Mesenchymal stem cell (in vitro differentiated cells and primary cell): Measurements from ENCODE around the gene SLIT3.

ENCODE experiments used
- DNase-seq: peaks from one replicate; pipeline ENCODE4 v3.0.0-alpha.2; 2013
- H2AFZ ChIP-seq: one replicate; pipeline ENCODE4 v1.6.1; 2013; ENCODE audit warnings: low read depth, mild to moderate bottlenecking, control low read depth, inconsistent platforms, low read length, moderate library complexity
- H2AK5ac ChIP-seq: 2 replicates; pipeline ENCODE4 v1.6.1; 2013; ENCODE audit warnings: low read length, moderate library complexity, mild to moderate bottlenecking, inconsistent platforms; ENCODE audit not compliant: severe bottlenecking
- H2BK120ac ChIP-seq: one replicate; pipeline ENCODE4 v1.6.1; 2013; ENCODE audit warnings: low read depth, mild to moderate bottlenecking, inconsistent platforms, low read length, moderate library complexity
- H2BK12ac ChIP-seq, 2 experiments: one replicate each; pipeline ENCODE4 v1.6.1; 2013; ENCODE audit warnings: inconsistent platforms in 2 of 2, low read length in 2 of 2, mild to moderate bottlenecking in 2 of 2, moderate library complexity in 2 of 2, control low read depth in 1 of 2
- H2BK15ac ChIP-seq: one replicate; pipeline ENCODE4 v1.6.1; 2013; ENCODE audit warnings: mild to moderate bottlenecking, low read depth, inconsistent platforms; ENCODE audit not compliant: poor library complexity, severe bottlenecking
- H2BK5ac ChIP-seq: 2 replicates; pipeline ENCODE4 v1.6.1; 2013; ENCODE audit warnings: low read depth, mild to moderate bottlenecking, low read length, control low read depth, inconsistent platforms; ENCODE audit not compliant: poor library complexity, severe bottlenecking
- H3K14ac ChIP-seq, 2 experiments: one replicate each; pipeline ENCODE4 v1.6.1; 2013; ENCODE audit warnings: inconsistent platforms in 2 of 2, low read length in 2 of 2, control low read depth in 1 of 2, mild to moderate bottlenecking in 1 of 2, moderate library complexity in 1 of 2
- H3K18ac ChIP-seq, 2 experiments: one replicate each; pipeline ENCODE4 v1.6.1; 2013; ENCODE audit warnings: inconsistent platforms in 2 of 2, low read length in 2 of 2, control low read depth in 1 of 2, low read depth in 1 of 2, mild to moderate bottlenecking in 1 of 2
- H3K23ac ChIP-seq, 2 experiments: one replicate each; pipeline ENCODE4 v1.6.1; 2013; ENCODE audit warnings: inconsistent platforms in 2 of 2, low read length in 2 of 2, mild to moderate bottlenecking in 2 of 2, moderate library complexity in 2 of 2, control low read depth in 1 of 2
- H3K27ac ChIP-seq: 2 replicates; pipeline ENCODE4 v1.5.1; 2013; ENCODE audit warnings: mild to moderate bottlenecking, moderate library complexity, low read length, control low read depth, inconsistent platforms; ENCODE audit not compliant: poor library complexity, severe bottlenecking
- H3K27me3 ChIP-seq, 2 experiments: 2 replicates each; pipeline versions ENCODE4 v1.6.1 to v1.7.0; 2013; ENCODE audit warnings: low read length in 2 of 2, mild to moderate bottlenecking in 2 of 2, moderate library complexity in 2 of 2, control low read depth in 1 of 2, inconsistent platforms in 1 of 2; ENCODE audit not compliant: control insufficient read depth in 1 of 2, insufficient read depth in 1 of 2
- H3K36me3 ChIP-seq, 2 experiments: 2 replicates each; pipeline versions ENCODE4 v1.6.1 to v1.7.0; 2013; ENCODE audit warnings: low read length in 2 of 2, control low read depth in 1 of 2, inconsistent platforms in 1 of 2, low read depth in 1 of 2, mild to moderate bottlenecking in 1 of 2; ENCODE audit not compliant: insufficient read depth in 2 of 2, control insufficient read depth in 1 of 2
- H3K4ac ChIP-seq, 2 experiments: one replicate each; pipeline ENCODE4 v1.6.1; 2013; ENCODE audit warnings: inconsistent platforms in 2 of 2, low read length in 2 of 2, mild to moderate bottlenecking in 2 of 2, moderate library complexity in 2 of 2, control low read depth in 1 of 2, low read depth in 1 of 2
- H3K4me1 ChIP-seq: 2 replicates; pipeline ENCODE4 v1.6.1; 2013; ENCODE audit warnings: low read depth, low read length, control low read depth; ENCODE audit not compliant: control insufficient read depth, insufficient read depth
- H3K4me2 ChIP-seq: 2 replicates; pipeline ENCODE4 v1.6.1; 2013; ENCODE audit warnings: low read length, mild to moderate bottlenecking, inconsistent platforms; ENCODE audit not compliant: poor library complexity, severe bottlenecking
- H3K4me3 ChIP-seq, 2 experiments: 2 replicates each; pipeline versions ENCODE4 v1.5.1 to v1.7.0; 2013; ENCODE audit warnings: low read length in 2 of 2, mild to moderate bottlenecking in 2 of 2, control low read depth in 1 of 2, low read depth in 1 of 2; ENCODE audit not compliant: insufficient read depth in 1 of 2
- H3K79me1 ChIP-seq: replicated peaks from 2 replicates; pipeline ENCODE4 v1.6.1; 2013; ENCODE audit warnings: mild to moderate bottlenecking, control low read depth, low read length, inconsistent platforms; ENCODE audit not compliant: poor library complexity, severe bottlenecking
- H3K9ac ChIP-seq: 2 replicates; pipeline ENCODE4 v1.7.0; 2013; ENCODE audit warnings: mild to moderate bottlenecking, low read length, moderate library complexity
- H3K9me3 ChIP-seq: 2 replicates; pipeline ENCODE4 v1.7.0; 2013; ENCODE audit warnings: mild to moderate bottlenecking, low read length; ENCODE audit not compliant: control insufficient read depth
- H4K8ac ChIP-seq: one replicate; pipeline ENCODE4 v1.6.1; 2013; ENCODE audit warnings: inconsistent platforms, mild to moderate bottlenecking, low read length, moderate library complexity
- H4K91ac ChIP-seq: one replicate; pipeline ENCODE4 v1.6.1; 2013; ENCODE audit warnings: mild to moderate bottlenecking, low read length, inconsistent platforms
- WGBS: methylation state at CpG from one replicate; pipeline ENCODE4 v1.1.7; 2013; ENCODE audit warnings: mixed read lengths; 5-methylcytosine and 5-hydroxymethylcytosine counted together

The SLIT3 gene

DNA sequence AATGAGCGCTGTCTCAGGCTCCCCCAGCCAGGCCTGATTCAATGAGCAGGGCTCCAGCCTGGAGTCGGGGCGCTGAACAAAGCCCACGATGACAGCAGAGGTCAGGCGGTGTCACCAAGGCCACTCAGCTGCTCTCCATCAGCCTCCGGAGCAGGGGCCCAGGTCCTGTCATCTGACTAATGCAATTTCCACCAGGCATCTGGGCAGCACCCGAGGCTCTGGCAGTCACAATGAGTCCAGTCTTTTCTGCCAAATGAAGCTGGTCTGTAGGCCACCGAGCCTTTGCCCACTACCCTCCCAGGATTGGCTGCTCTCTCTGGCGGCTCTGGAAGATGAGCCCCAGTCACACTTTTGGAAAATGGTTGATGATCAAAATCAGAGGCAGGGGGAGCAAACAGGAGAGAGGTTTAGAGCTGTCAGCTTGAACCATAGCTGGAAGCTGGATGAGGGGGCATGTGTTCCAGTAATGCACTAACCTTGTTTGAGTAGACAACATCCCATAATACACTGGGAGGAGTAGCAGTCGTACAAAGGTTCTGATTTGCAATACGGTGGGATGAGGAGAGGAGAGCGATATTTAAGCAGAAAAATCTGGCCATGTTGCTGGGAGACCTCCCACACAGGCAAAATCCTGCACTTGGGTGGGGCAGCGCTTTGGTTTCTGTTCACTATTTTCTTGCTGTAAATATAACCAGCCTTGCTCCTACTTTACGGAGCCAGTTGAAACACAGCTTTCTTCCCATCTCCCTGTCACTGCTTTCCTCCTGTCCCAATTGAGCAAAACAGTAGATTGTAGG lies 415.4 kb downstream of the SLIT3 start:
- Histone ChIP-seq H3K14ac (no peak overlapping the region), H3K27ac (no peak overlapping the region), H3K27me3 (no peaks in the 10 kb centered on the region), H3K4me3 (no peak overlapping the region), H3K23ac (no peak overlapping the region), H2AFZ (no peak overlapping the region), H3K4me1 (peaks cover 2% of the 10 kb centered on the region), H3K36me3 (peaks cover 0 to 27% of the 10 kb centered on the region in 2 experiments), H4K8ac (no peak overlapping the region), H2BK12ac (no peak overlapping the region), H2BK5ac (no peak overlapping the region), H2BK120ac (no peak overlapping the region), H3K79me1 (no peaks in the 10 kb centered on the region), H4K91ac (no peak overlapping the region), H3K9ac (peak overlapping the region; percentile 10), H3K4ac (no peak overlapping the region), H3K9me3 (no peaks in the 10 kb centered on the region), H2BK15ac (no peak overlapping the region), H3K4me2 (no peak overlapping the region), H2AK5ac (no peak overlapping the region), H3K18ac (no peak overlapping the region)
- 67% methylated on average over 14 of the region's 14 CpGs for WGBS
- no peak for DNase-seq

DNA sequence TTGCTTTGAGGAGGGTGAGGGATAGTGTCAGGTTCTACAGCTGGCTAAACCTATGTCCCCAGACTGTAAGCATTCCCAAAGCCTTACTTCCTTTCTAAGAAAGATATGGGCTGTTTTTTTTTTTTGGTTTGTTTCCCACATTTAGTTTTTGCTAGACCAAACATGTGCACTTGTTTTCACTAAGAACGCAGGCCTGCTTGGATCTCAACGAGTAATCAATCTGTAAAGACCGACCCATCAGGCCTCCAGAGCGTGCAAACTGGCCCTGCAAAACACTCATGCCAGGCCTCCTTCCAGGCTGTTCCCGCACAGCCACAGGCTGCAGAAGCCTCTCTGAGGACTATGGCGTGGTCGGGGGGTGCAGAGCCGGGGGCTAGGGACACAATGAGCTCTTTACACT lies 416.9 kb downstream of the SLIT3 start:
- 48% methylated on average over 8 of the region's 8 CpGs for WGBS

DNA sequence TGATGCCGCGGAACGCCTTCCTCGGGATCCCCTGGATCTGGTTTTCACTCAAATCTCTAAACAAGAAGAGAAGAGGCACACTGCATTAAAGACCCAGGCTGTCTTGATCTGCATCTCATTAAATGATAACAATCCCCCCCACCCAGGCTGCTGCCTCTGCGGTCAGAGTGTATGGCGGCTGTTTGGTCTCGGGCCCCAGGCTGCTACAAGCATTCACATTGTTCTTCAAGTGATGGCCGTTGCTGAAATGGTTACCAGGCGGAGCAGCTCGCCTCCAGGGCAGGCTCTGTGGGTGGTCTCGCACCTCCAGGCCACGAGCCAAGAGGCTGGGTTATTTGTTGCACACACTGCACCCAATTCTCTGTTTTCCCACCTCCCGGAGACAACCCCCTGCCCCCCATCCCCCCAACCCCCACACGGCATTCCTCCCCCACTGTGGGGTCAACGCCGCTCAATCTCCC lies 417.6 kb downstream of the SLIT3 start:
- Histone ChIP-seq H3K4me2 (no peak overlapping the region), H2BK120ac (no peak overlapping the region), H3K4me3 (no peak overlapping the region), H3K14ac (no peak overlapping the region), H3K36me3 (peaks cover 0 to 32% of the 10 kb centered on the region in 2 experiments), H2BK15ac (no peak overlapping the region), H3K27me3 (no peaks in the 10 kb centered on the region), H3K4me1 (peaks cover 2% of the 10 kb centered on the region), H2BK5ac (no peak overlapping the region), H3K23ac (no peak overlapping the region), H4K91ac (no peak overlapping the region), H3K18ac (no peak overlapping the region), H4K8ac (no peak overlapping the region), H3K4ac (no peak overlapping the region), H3K9ac (no peak overlapping the region), H3K79me1 (no peaks in the 10 kb centered on the region), H3K27ac (no peak overlapping the region), H2AFZ (no peak overlapping the region), H3K9me3 (no peaks in the 10 kb centered on the region), H2AK5ac (no peak overlapping the region), H2BK12ac (no peak overlapping the region)
- no peak for DNase-seq
- WGBS: 59% methylated on average over 16 of the region's 16 CpGs

More for the DNA sequence above, 416.9 kb downstream of the SLIT3 start:
- H2AFZ ChIP-seq: no peak overlapping the region
- H2BK15ac ChIP-seq: no peak overlapping the region
- no peak overlapping the region for H3K23ac ChIP-seq
- no peak overlapping the region for H3K4me3 ChIP-seq
- no peaks in the 10 kb centered on the region for H3K9me3 ChIP-seq
- peaks cover 2% of the 10 kb centered on the region for H3K4me1 ChIP-seq
- H3K4me2 ChIP-seq: no peak overlapping the region
- H2AK5ac ChIP-seq: no peak overlapping the region
- no peak overlapping the region for H4K91ac ChIP-seq
- DNase-seq: no peak
- peaks cover 0 to 32% of the 10 kb centered on the region in 2 experiments for H3K36me3 ChIP-seq
- H2BK5ac ChIP-seq: no peak overlapping the region
- no peak overlapping the region for H3K27ac ChIP-seq
- H3K27me3 ChIP-seq: no peaks in the 10 kb centered on the region
- no peak overlapping the region for H3K14ac ChIP-seq
- H3K4ac ChIP-seq: no peak overlapping the region
- H3K18ac ChIP-seq: no peak overlapping the region
- H3K79me1 ChIP-seq: no peaks in the 10 kb centered on the region
- no peak overlapping the region for H4K8ac ChIP-seq
- H2BK120ac ChIP-seq: no peak overlapping the region
- H2BK12ac ChIP-seq: no peak overlapping the region
- H3K9ac ChIP-seq: no peak overlapping the region

DNA sequence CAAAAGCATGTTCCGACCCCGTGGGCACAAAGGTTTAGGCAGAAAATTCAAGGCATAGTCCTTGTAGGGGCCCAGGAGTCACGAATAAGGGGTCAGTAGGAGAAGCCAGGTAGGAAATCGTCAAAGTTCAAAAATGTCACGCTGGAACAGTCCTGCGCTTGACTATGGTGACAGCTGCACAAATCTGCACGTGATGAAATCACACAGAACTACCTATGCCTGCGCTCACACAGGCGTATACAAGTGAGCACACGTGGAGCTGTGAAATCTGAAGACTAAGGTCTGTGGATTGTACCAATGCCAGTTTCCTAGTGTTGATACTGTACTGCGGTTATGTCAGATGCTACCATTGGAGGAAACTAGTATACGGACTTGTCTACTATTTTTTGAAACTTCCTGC lies 418.7 kb downstream of the SLIT3 start:
- DNase-seq: no peak
- H2BK120ac ChIP-seq: no peak overlapping the region
- H3K27me3 ChIP-seq: no peaks in the 10 kb centered on the region
- no peak overlapping the region for H2AK5ac ChIP-seq
- H3K4me3 ChIP-seq: no peak overlapping the region
- no peak overlapping the region for H2BK5ac ChIP-seq
- H3K4me1 ChIP-seq: peaks cover 2% of the 10 kb centered on the region
- H3K79me1 ChIP-seq: no peaks in the 10 kb centered on the region
- no peak overlapping the region for H2BK15ac ChIP-seq
- 80% methylated on average over 11 of the region's 12 CpGs for WGBS
- no peak overlapping the region for H3K23ac ChIP-seq
- H3K4ac ChIP-seq: no peak overlapping the region
- no peak overlapping the region for H3K14ac ChIP-seq
- no peak overlapping the region for H3K27ac ChIP-seq
- H3K18ac ChIP-seq: no peak overlapping the region
- no peak overlapping the region for H4K8ac ChIP-seq
- no peaks in the 10 kb centered on the region for H3K9me3 ChIP-seq
- no peak overlapping the region for H3K4me2 ChIP-seq
- no peak overlapping the region for H3K9ac ChIP-seq
- no peak overlapping the region for H2BK12ac ChIP-seq
- no peak overlapping the region for H4K91ac ChIP-seq
- H2AFZ ChIP-seq: no peak overlapping the region
- H3K36me3 ChIP-seq: peaks cover 0 to 41% of the 10 kb centered on the region in 2 experiments
